ENCODE measurements around the gene IPO4.

The IPO4 gene

GRCh38 chr14:24185026-24185425 lies 3.6 kb downstream of the IPO4 start:
- no peak overlapping the region for H3K4me3 ChIP-seq (ENCODE audit: low read depth, low read length)
- no peak for TF ChIP-seq CTCF (IDR thresholded peaks at IDR 0.05; ENCODE audit: borderline replicate concordance, insufficient read depth, low read depth, low read length)

- no peak overlapping the region for H3K4me3 ChIP-seq (ENCODE audit: low read depth, low read length)
- no peak for TF ChIP-seq CTCF (IDR thresholded peaks at IDR 0.05; ENCODE audit: borderline replicate concordance, insufficient read depth, low read depth, low read length)
These were observed 4.3 kb downstream of the IPO4 start for GRCh38 chr14:24184104-24184970.

GRCh38 chr14:24183014-24183481 lies 5.6 kb downstream of the IPO4 start:
- no peak for TF ChIP-seq CTCF (IDR thresholded peaks at IDR 0.05; ENCODE audit: borderline replicate concordance, insufficient read depth, low read depth, low read length)
- no peak overlapping the region for H3K4me3 ChIP-seq (ENCODE audit: low read depth, low read length)

GRCh38 chr14:24182110-24182882 lies 6.3 kb downstream of the IPO4 start:
- TF ChIP-seq CTCF (IDR thresholded peaks at IDR 0.05; ENCODE audit: borderline replicate concordance, insufficient read depth, low read depth, low read length) = no peak

GRCh38 chr14:24181371-24182077 lies 7.1 kb downstream of the IPO4 start:
- no peak for TF ChIP-seq CTCF (IDR thresholded peaks at IDR 0.05; ENCODE audit: borderline replicate concordance, insufficient read depth, low read depth, low read length)

More at GRCh38 chr14:24182110-24182882, 6.3 kb downstream of the IPO4 start:
- H3K4me3 ChIP-seq (ENCODE audit: low read depth, low read length) = no peak overlapping the region

GRCh38 chr14:24179961-24180796 lies 8.4 kb downstream of the IPO4 start:
- no peak for TF ChIP-seq CTCF (IDR thresholded peaks at IDR 0.05; ENCODE audit: borderline replicate concordance, insufficient read depth, low read depth, low read length)
- no peak overlapping the region for H3K4me3 ChIP-seq (ENCODE audit: low read depth, low read length)

More at GRCh38 chr14:24181371-24182077, 7.1 kb downstream of the IPO4 start:
- no peak overlapping the region for H3K4me3 ChIP-seq (ENCODE audit: low read depth, low read length)
